Measurements from ENCODE around the gene TRMT6. TPM values are rescaled to one million over a fixed set of nuclear protein-coding genes. Genes with fewer than 3 reads are reported as not detected.

TRMT6 gene
- total RNA-seq, 1 donor from 2014 or later: 6.8 TPM

DNA sequence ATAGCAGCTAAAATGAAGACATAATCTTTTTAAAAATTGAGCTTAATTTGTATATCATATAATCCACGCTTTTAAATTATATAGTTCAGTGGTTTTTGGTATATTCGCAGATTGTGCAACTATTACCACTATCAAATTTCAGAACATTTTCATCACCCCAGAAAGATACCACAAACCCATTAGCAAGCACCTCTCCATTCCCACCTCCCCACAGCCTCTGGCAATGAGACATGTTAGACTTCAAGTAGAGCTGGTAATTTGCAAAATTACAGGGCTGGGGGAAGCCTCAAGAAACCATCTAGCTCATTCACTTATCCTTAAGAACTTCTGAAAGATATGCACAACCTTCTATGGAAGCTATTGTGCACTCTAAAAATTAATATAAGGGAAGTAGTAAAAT, 37.2 kb downstream of the TRMT6 start:
- Histone ChIP-seq H3K36me3 (ENCODE audit: control insufficient read depth in 3 of 3, insufficient read depth in 3 of 3, low read length in 3 of 3) (no peaks in the 10 kb centered on the region), H3K9ac (ENCODE audit: low read depth in 1 of 3, low read length in 3 of 3) (no peak overlapping the region), H3K4me1 (ENCODE audit: control insufficient read depth in 3 of 3, insufficient read depth in 3 of 3, low read length in 3 of 3) (peaks cover 0 to 8% (median 4%) of the 10 kb centered on the region in 3 donors), H3K27ac (ENCODE audit: low read depth, low read length) (no peak overlapping the region), H3K9me3 (ENCODE audit: control insufficient read depth in 3 of 3, low read length in 3 of 3) (no peaks in the 10 kb centered on the region), H3K27me3 (ENCODE audit: control insufficient read depth in 3 of 3, insufficient read depth in 3 of 3, low read length in 3 of 3) (peaks cover 0 to 11% (median 5%) of the 10 kb centered on the region in 3 donors), H3K4me3 (ENCODE audit: low read length in 3 of 3) (no peak overlapping the region)

GRCh38 chr20:5910186-5910585, 40.1 kb downstream of the TRMT6 start:
- Histone ChIP-seq H3K27ac (ENCODE audit: low read depth, low read length) (no peak overlapping the region), H3K9me3 (ENCODE audit: control insufficient read depth in 3 of 3, low read length in 3 of 3) (no peaks in the 10 kb centered on the region), H3K36me3 (ENCODE audit: control insufficient read depth in 3 of 3, insufficient read depth in 3 of 3, low read length in 3 of 3) (no peaks in the 10 kb centered on the region), H3K27me3 (ENCODE audit: control insufficient read depth in 3 of 3, insufficient read depth in 3 of 3, low read length in 3 of 3) (peaks cover 0 to 11% (median 5%) of the 10 kb centered on the region in 3 donors), H3K4me3 (ENCODE audit: low read length in 3 of 3) (no peak overlapping the region), H3K4me1 (ENCODE audit: control insufficient read depth in 3 of 3, insufficient read depth in 3 of 3, low read length in 3 of 3) (peaks cover 0 to 8% (median 4%) of the 10 kb centered on the region in 3 donors), H3K9ac (ENCODE audit: low read depth in 1 of 3, low read length in 3 of 3) (no peak overlapping the region)

DNA sequence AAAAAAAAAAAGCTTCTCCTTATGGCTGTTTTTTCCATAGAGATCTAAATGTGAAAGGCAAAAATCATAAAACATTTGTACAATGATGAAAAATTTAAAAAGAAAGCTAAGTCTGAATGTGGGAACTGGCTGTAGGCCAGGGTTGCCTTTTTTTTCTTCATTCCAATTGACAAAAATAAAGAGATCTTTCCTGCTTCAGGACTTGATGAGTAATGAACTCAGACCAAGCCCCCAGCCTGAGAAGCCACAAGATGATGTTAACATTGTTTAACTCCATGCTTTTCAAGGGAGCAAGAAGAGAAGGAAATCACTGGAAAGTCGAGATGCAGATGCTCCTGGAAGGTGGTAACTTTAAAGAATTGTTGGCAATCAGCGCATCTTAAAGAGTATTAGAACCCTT, 41.4 kb downstream of the TRMT6 start:
- H3K27ac ChIP-seq (ENCODE audit: low read depth, low read length): no peak overlapping the region
- H3K36me3 ChIP-seq (ENCODE audit: control insufficient read depth in 3 of 3, insufficient read depth in 3 of 3, low read length in 3 of 3): no peaks in the 10 kb centered on the region
- H3K4me3 ChIP-seq (ENCODE audit: low read length in 3 of 3): no peak overlapping the region
- H3K9ac ChIP-seq (ENCODE audit: low read depth in 1 of 3, low read length in 3 of 3): no peak overlapping the region
- peaks cover 0 to 7% (median 5%) of the 10 kb centered on the region in 3 donors for H3K27me3 ChIP-seq (ENCODE audit: control insufficient read depth in 3 of 3, insufficient read depth in 3 of 3, low read length in 3 of 3)
- peaks cover 0 to 8% (median 4%) of the 10 kb centered on the region in 3 donors for H3K4me1 ChIP-seq (ENCODE audit: control insufficient read depth in 3 of 3, insufficient read depth in 3 of 3, low read length in 3 of 3)
- no peaks in the 10 kb centered on the region for H3K9me3 ChIP-seq (ENCODE audit: control insufficient read depth in 3 of 3, low read length in 3 of 3)

DNA sequence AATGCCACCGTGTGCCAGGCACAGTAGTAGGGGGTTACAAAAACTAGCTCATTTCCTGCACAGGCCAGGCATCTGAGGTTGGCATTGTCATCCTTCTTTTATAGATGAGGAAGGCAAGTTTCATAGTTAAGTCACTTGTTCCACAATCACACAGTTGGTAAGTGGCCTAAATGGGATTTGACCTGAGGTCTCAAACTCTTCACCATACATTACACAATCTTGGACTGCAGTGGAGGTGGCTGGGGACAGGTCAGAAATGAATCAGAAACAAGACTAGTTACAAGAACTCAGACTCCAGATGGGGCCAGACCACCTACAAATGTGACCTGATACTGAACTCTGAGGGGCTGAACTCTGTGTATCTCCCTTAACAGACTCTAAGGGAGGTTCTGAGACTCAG, 49.4 kb downstream of the TRMT6 start:
- H3K27ac ChIP-seq (ENCODE audit: low read depth, low read length): no peak overlapping the region
- no peaks in the 10 kb centered on the region for H3K36me3 ChIP-seq (ENCODE audit: control insufficient read depth in 3 of 3, insufficient read depth in 3 of 3, low read length in 3 of 3)
- no peaks in the 10 kb centered on the region for H3K9me3 ChIP-seq (ENCODE audit: control insufficient read depth in 3 of 3, low read length in 3 of 3)
- no peak overlapping the region for H3K9ac ChIP-seq (ENCODE audit: low read depth in 1 of 3, low read length in 3 of 3)
- H3K4me1 ChIP-seq (ENCODE audit: control insufficient read depth in 3 of 3, insufficient read depth in 3 of 3, low read length in 3 of 3): no peaks in the 10 kb centered on the region
- H3K27me3 ChIP-seq (ENCODE audit: control insufficient read depth in 3 of 3, insufficient read depth in 3 of 3, low read length in 3 of 3): peaks cover 0 to 3% (median 0%) of the 10 kb centered on the region in 3 donors
- no peak overlapping the region for H3K4me3 ChIP-seq (ENCODE audit: low read length in 3 of 3)

DNA sequence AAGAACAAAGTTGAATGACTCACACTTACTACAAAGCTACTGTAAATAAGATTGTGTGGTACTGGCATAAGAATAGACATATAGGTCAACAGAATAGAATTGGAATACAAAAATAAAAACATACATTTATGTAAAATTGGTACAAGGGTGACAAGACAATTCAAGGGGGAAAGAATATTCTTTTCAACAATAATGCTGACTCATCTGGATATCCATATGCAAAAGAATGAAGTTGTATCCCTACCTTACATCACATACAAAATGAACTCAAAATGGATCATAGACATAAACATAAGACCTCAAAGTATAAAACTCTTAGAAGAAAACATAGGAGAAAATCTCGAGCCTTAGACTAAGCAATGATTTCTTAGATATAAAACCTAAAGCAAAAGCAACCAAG, 50.9 kb downstream of the TRMT6 start:
- H3K4me1 ChIP-seq (ENCODE audit: control insufficient read depth in 3 of 3, insufficient read depth in 3 of 3, low read length in 3 of 3): no peaks in the 10 kb centered on the region
- H3K27me3 ChIP-seq (ENCODE audit: control insufficient read depth in 3 of 3, insufficient read depth in 3 of 3, low read length in 3 of 3): peaks cover 0 to 3% (median 0%) of the 10 kb centered on the region in 3 donors
- no peaks in the 10 kb centered on the region for H3K9me3 ChIP-seq (ENCODE audit: control insufficient read depth in 3 of 3, low read length in 3 of 3)
- no peak overlapping the region for H3K4me3 ChIP-seq (ENCODE audit: low read length in 3 of 3)
- H3K9ac ChIP-seq (ENCODE audit: low read depth in 1 of 3, low read length in 3 of 3): no peak overlapping the region
- no peak overlapping the region for H3K27ac ChIP-seq (ENCODE audit: low read depth, low read length)
- no peaks in the 10 kb centered on the region for H3K36me3 ChIP-seq (ENCODE audit: control insufficient read depth in 3 of 3, insufficient read depth in 3 of 3, low read length in 3 of 3)

GRCh38 chr20:5895626-5896025, 54.7 kb downstream of the TRMT6 start:
- Histone ChIP-seq H3K27ac (ENCODE audit: low read depth, low read length) (no peak overlapping the region), H3K27me3 (ENCODE audit: control insufficient read depth in 3 of 3, insufficient read depth in 3 of 3, low read length in 3 of 3) (no peaks in the 10 kb centered on the region), H3K9ac (ENCODE audit: low read depth in 1 of 3, low read length in 3 of 3) (no peak overlapping the region)

GRCh38 chr20:5893621-5894020, 56.7 kb downstream of the TRMT6 start:
- no peaks in the 10 kb centered on the region for H3K9me3 ChIP-seq (ENCODE audit: control insufficient read depth in 3 of 3, low read length in 3 of 3)
- H3K27me3 ChIP-seq (ENCODE audit: control insufficient read depth in 3 of 3, insufficient read depth in 3 of 3, low read length in 3 of 3): no peaks in the 10 kb centered on the region
- no peak overlapping the region for H3K4me3 ChIP-seq (ENCODE audit: low read length in 3 of 3)
- H3K27ac ChIP-seq (ENCODE audit: low read depth, low read length): no peak overlapping the region
- peaks cover 4 to 10% (median 8%) of the 10 kb centered on the region in 3 donors for H3K4me1 ChIP-seq (ENCODE audit: control insufficient read depth in 3 of 3, insufficient read depth in 3 of 3, low read length in 3 of 3)
- H3K36me3 ChIP-seq (ENCODE audit: control insufficient read depth in 3 of 3, insufficient read depth in 3 of 3, low read length in 3 of 3): no peaks in the 10 kb centered on the region
- H3K9ac ChIP-seq (ENCODE audit: low read depth in 1 of 3, low read length in 3 of 3): no peak overlapping the region

More at GRCh38 chr20:5895626-5896025, 54.7 kb downstream of the TRMT6 start:
- Histone ChIP-seq H3K9me3 (ENCODE audit: control insufficient read depth in 3 of 3, low read length in 3 of 3) (no peaks in the 10 kb centered on the region), H3K36me3 (ENCODE audit: control insufficient read depth in 3 of 3, insufficient read depth in 3 of 3, low read length in 3 of 3) (no peaks in the 10 kb centered on the region), H3K4me1 (ENCODE audit: control insufficient read depth in 3 of 3, insufficient read depth in 3 of 3, low read length in 3 of 3) (peaks cover 0 to 6% (median 3%) of the 10 kb centered on the region in 3 donors), H3K4me3 (ENCODE audit: low read length in 3 of 3) (no peak overlapping the region)

DNA sequence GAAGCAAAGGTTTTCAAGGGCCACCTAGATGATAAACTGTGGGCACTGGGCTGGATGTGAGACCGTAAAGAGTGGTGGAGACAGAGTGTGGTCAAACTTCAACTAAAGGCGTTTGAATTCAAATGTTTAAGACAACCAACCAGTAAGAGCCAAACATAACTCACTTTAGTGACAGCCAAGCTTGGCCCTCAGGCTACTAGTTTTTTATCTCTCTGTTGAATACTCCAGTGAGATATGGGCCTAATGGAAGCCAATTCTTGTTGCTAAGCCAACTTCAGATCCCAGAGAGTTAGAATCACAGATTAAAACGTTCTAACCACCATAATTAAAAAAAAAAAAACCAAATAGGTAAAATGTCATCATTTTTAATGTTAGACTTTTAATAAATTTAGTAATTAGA, 57.3 kb downstream of the TRMT6 start:
- Histone ChIP-seq H3K4me1 (ENCODE audit: control insufficient read depth in 3 of 3, insufficient read depth in 3 of 3, low read length in 3 of 3) (peaks cover 4 to 16% (median 12%) of the 10 kb centered on the region in 3 donors), H3K27me3 (ENCODE audit: control insufficient read depth in 3 of 3, insufficient read depth in 3 of 3, low read length in 3 of 3) (no peaks in the 10 kb centered on the region), H3K27ac (ENCODE audit: low read depth, low read length) (no peak overlapping the region), H3K36me3 (ENCODE audit: control insufficient read depth in 3 of 3, insufficient read depth in 3 of 3, low read length in 3 of 3) (no peaks in the 10 kb centered on the region), H3K9ac (ENCODE audit: low read depth in 1 of 3, low read length in 3 of 3) (no peak overlapping the region), H3K4me3 (ENCODE audit: low read length in 3 of 3) (no peak overlapping the region), H3K9me3 (ENCODE audit: control insufficient read depth in 3 of 3, low read length in 3 of 3) (no peaks in the 10 kb centered on the region)

- no peaks in the 10 kb centered on the region for H3K9me3 ChIP-seq (ENCODE audit: control insufficient read depth in 3 of 3, low read length in 3 of 3)
- H3K4me3 ChIP-seq (ENCODE audit: low read length in 3 of 3): no peak overlapping the region
- H3K36me3 ChIP-seq (ENCODE audit: control insufficient read depth in 3 of 3, insufficient read depth in 3 of 3, low read length in 3 of 3): no peaks in the 10 kb centered on the region
- H3K4me1 ChIP-seq (ENCODE audit: control insufficient read depth in 3 of 3, insufficient read depth in 3 of 3, low read length in 3 of 3): peaks cover 24 to 34% (median 30%) of the 10 kb centered on the region in 3 donors
- H3K27me3 ChIP-seq (ENCODE audit: control insufficient read depth in 3 of 3, insufficient read depth in 3 of 3, low read length in 3 of 3): no peaks in the 10 kb centered on the region
- peak overlapping the region; percentile 64 for H3K27ac ChIP-seq (ENCODE audit: low read depth, low read length)
- H3K9ac ChIP-seq (ENCODE audit: low read depth in 1 of 3, low read length in 3 of 3): no peak overlapping the region
Measured at GRCh38 chr20:5890773-5891441, 59.4 kb downstream of the TRMT6 start.

DNA sequence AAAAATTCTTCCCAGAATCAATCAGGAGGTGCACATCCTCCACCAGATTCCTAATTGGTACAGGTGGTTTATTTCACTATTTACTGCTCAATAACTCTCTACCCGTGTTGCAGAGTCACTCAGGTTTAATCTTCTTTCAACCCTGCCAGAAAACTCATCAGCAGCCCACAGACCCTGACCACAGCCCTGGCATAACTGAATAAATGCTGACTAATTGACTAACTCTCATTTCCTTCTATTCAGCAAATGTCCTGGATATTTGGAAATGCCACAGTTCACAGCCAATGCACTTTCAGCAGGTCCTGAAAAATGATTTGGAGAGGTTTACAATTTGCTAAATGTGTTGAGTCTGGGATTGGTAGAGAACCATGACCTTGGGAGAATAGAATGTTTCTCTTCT, 62.3 kb downstream of the TRMT6 start:
- H3K9ac ChIP-seq (ENCODE audit: low read depth in 1 of 3, low read length in 3 of 3): no peak overlapping the region
- H3K9me3 ChIP-seq (ENCODE audit: control insufficient read depth in 3 of 3, low read length in 3 of 3): no peaks in the 10 kb centered on the region
- no peak overlapping the region for H3K4me3 ChIP-seq (ENCODE audit: low read length in 3 of 3)
- H3K4me1 ChIP-seq (ENCODE audit: control insufficient read depth in 3 of 3, insufficient read depth in 3 of 3, low read length in 3 of 3): peaks cover 42 to 48% (median 46%) of the 10 kb centered on the region in 3 donors
- H3K27ac ChIP-seq (ENCODE audit: low read depth, low read length): peak overlapping the region; percentile 70
- H3K36me3 ChIP-seq (ENCODE audit: control insufficient read depth in 3 of 3, insufficient read depth in 3 of 3, low read length in 3 of 3): no peaks in the 10 kb centered on the region
- no peaks in the 10 kb centered on the region for H3K27me3 ChIP-seq (ENCODE audit: control insufficient read depth in 3 of 3, insufficient read depth in 3 of 3, low read length in 3 of 3)

Measured in skeletal muscle tissue (tissue), 4 donors.